ENCODE measurements around the gene ASPN.
A peak's percentile ranks its signal among the peaks of the same experiment; 100 is the strongest.

Gene ASPN

DNA sequence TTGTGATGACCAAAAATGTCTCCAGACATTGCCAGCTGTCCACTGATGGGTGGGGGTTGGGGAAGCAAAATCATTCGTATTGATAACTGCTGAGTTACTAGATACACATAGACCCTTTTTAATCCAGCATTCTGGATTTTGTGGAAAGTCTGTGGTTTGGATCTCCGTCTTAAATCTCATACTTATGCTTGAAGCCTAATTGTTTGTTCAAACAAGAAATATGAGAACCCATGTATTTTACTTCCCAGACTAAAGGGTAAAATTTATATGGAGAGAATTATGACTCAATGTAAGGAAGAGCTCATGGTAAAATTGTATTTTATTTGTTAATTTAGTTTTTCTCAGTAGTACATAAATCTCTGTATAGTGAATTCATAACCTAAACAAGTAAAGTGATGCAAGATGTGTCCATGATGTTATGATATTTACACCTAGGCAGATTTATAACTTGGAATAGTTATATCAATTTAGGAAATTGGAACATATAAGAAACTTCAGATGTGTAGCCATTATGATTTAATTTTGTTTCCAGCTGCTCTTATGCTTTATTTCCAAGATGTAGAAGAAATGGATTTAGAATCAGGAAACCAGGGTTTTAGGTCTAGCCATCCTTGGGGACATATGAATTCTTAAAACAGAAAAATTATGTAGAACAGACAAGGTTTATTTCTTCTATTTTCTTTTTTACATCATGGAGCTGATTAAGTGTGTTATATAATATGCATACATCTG lies 73.4 kb downstream of the ASPN start:
- DNase-seq = no peak

DNA sequence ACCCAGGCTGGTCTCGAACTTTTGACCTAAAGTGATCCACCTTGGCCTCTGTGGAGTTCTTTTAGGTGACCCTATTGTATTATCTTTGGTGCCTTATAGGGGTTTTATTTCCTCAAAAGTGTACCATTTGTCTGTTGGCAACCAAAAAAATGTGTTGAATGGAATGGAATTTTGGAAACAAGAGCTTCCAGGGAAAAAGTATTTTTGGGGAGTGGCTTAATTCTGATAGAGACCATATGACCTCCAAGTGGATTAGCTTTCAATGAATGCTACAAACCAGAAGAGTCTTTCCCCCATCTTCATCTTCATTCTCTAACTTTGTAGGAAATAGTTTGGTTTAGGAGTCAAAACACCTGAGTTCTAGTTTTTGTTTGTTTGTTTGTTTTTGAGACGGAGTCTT lies 74.5 kb downstream of the ASPN start:
- DNase-seq = no peak

- DNase-seq = peak; percentile 43
Observed at GRCh38 chr9:92406477-92406876, 75.8 kb downstream of the ASPN start.

All from femur (tissue), 1 donor.